ENCODE data around the gene SPSB4.

DNA sequence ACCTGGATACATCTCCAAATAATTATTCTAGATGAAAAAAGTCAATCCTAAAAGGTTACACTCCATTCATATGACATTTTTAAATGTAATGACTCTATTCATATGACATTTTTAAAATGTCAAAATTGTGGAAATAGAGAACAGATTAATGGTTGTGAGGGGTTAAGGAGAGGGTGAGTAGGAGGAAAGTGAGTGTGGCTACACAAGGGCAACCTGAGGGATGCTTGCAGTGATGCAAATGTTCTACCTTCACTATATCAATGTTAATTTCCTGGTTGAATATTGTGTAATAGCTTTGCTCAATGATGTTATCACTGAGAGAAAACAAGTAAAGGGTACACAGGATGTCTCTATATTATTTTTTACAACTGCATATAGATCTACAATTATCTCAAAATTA lies 125.6 kb downstream of the SPSB4 start:
- no peak for TF ChIP-seq POLR2A (IDR thresholded peaks at IDR 0.05)
- TF ChIP-seq, protein P1, sequence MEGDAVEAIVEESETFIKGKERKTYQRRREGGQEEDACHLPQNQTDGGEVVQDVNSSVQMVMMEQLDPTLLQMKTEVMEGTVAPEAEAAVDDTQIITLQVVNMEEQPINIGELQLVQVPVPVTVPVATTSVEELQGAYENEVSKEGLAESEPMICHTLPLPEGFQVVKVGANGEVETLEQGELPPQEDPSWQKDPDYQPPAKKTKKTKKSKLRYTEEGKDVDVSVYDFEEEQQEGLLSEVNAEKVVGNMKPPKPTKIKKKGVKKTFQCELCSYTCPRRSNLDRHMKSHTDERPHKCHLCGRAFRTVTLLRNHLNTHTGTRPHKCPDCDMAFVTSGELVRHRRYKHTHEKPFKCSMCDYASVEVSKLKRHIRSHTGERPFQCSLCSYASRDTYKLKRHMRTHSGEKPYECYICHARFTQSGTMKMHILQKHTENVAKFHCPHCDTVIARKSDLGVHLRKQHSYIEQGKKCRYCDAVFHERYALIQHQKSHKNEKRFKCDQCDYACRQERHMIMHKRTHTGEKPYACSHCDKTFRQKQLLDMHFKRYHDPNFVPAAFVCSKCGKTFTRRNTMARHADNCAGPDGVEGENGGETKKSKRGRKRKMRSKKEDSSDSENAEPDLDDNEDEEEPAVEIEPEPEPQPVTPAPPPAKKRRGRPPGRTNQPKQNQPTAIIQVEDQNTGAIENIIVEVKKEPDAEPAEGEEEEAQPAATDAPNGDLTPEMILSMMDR (IDR thresholded peaks at IDR 0.05) = no peak
